ENCODE data around the gene CHST14. TPM values are rescaled to one million over a fixed set of nuclear protein-coding genes. Genes with fewer than 3 reads are reported as not detected.

The CHST14 gene
- total RNA-seq, 1 experiment from 2014 or later = 14.3 TPM

DNA sequence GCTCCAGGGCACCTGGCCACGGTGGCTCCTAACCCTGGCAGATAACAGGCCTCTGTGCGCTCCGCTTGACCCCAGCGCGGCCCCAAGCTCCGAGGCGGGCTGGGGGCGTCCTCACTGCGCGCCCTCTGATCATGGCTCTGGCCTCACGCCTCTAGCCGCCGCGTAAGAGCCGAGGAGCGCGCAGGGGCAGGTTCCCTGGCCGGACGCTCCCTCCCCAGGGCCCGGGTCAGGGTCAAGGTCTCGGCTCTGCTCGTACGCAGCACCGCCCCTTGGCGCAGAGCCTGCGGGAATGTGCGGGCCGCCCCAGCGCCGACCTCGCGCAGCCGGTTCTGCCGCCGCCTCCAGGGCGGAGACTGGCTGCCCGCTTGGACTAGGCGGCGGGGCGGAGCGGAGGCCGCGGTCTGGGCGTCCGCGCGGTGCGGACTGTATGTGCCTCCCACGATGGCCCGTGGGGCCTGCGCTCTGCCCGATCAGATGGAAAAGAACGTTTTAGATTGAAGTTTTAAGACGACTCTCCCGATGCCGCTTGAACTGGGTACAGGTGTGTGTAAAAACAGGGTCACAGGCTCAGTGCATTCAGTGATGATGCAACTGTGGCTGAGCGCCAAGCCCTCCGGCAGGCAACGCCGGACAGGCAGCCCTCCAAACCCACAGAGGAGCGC is 40.8 kb downstream of the CHST14 start:
- POLR2A ChIA-PET (ENCODE audit: low non-redundant PET) = no interaction called here

GRCh38 chr15:40512440-40512839 is 41.7 kb downstream of the CHST14 start:
- peaks cover 8% of the 10 kb centered on the region for H3K27me3 ChIP-seq (replicated peaks; ENCODE audit: insufficient read depth, low read depth, low read length, poor library complexity)
- no peaks in the 10 kb centered on the region for H3K4me1 ChIP-seq (ENCODE audit: insufficient read depth, low read length, poor library complexity, severe bottlenecking)
- DNase-seq (ENCODE audit: low spot score) = no peak
- no peak overlapping the region for H3K4me3 ChIP-seq (ENCODE audit: low read depth, low read length, poor library complexity, severe bottlenecking)
- H3K9me3 ChIP-seq (ENCODE audit: low read depth, low read length, poor library complexity, severe bottlenecking) = no peaks in the 10 kb centered on the region
- H3K36me3 ChIP-seq (ENCODE audit: insufficient read depth, low read length, poor library complexity, severe bottlenecking) = no peaks in the 10 kb centered on the region
- no peak overlapping the region for H3K27ac ChIP-seq (ENCODE audit: low read depth, low read length, poor library complexity, severe bottlenecking)
- intact Hi-C loops (cut with micrococcal nuclease; ENCODE audit: unreplicated experiment) = loop anchor here (10.0 kb wide), 1 partner anchor 168 kb away; the partner anchor contains the start of gene CCDC9B
- ChIA-PET CTCF (interaction anchor here (0.6 kb wide), 1 partner anchor 121 kb away, joined by 5 read pairs; no protein-coding TSS in a partner anchor), POLR2A (ENCODE audit: low non-redundant PET) (no interaction called here)
- BruUV-seq (replicated peaks) = no TSS peak
- no peak for TF ChIP-seq EZH2 (IDR thresholded peaks at IDR 0.05; ENCODE audit: borderline replicate concordance, low read depth, low read length, poor library complexity, severe bottlenecking)
- TF ChIP-seq, protein P1, sequence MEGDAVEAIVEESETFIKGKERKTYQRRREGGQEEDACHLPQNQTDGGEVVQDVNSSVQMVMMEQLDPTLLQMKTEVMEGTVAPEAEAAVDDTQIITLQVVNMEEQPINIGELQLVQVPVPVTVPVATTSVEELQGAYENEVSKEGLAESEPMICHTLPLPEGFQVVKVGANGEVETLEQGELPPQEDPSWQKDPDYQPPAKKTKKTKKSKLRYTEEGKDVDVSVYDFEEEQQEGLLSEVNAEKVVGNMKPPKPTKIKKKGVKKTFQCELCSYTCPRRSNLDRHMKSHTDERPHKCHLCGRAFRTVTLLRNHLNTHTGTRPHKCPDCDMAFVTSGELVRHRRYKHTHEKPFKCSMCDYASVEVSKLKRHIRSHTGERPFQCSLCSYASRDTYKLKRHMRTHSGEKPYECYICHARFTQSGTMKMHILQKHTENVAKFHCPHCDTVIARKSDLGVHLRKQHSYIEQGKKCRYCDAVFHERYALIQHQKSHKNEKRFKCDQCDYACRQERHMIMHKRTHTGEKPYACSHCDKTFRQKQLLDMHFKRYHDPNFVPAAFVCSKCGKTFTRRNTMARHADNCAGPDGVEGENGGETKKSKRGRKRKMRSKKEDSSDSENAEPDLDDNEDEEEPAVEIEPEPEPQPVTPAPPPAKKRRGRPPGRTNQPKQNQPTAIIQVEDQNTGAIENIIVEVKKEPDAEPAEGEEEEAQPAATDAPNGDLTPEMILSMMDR (conservative IDR thresholded peaks at IDR 0.05; ENCODE audit: low read depth, low read length) = no peak

More for the DNA sequence above, 40.8 kb downstream of the CHST14 start:
- intact Hi-C loops (cut with micrococcal nuclease; ENCODE audit: unreplicated experiment) = loop anchor here (10.0 kb wide), 1 partner anchor 167 kb away; the partner anchor contains the start of gene CCDC9B
- peak overlapping the region; percentile 36 for H3K4me3 ChIP-seq (ENCODE audit: low read depth, low read length, poor library complexity, severe bottlenecking)
- DNase-seq (ENCODE audit: low spot score) = no peak
- H3K27me3 ChIP-seq (replicated peaks; ENCODE audit: insufficient read depth, low read depth, low read length, poor library complexity) = peaks cover 8% of the 10 kb centered on the region
- BruUV-seq (replicated peaks) = no TSS peak
- H3K36me3 ChIP-seq (ENCODE audit: insufficient read depth, low read length, poor library complexity, severe bottlenecking) = no peaks in the 10 kb centered on the region
- no peaks in the 10 kb centered on the region for H3K9me3 ChIP-seq (ENCODE audit: low read depth, low read length, poor library complexity, severe bottlenecking)
- H3K4me1 ChIP-seq (ENCODE audit: insufficient read depth, low read length, poor library complexity, severe bottlenecking) = no peaks in the 10 kb centered on the region
- CTCF ChIA-PET = interaction anchor here (0.6 kb wide), 1 partner anchor 122 kb away, joined by 5 read pairs; no protein-coding TSS in a partner anchor
- H3K27ac ChIP-seq (ENCODE audit: low read depth, low read length, poor library complexity, severe bottlenecking) = no peak overlapping the region
- peak; percentile 29 for TF ChIP-seq EZH2 (IDR thresholded peaks at IDR 0.05; ENCODE audit: borderline replicate concordance, low read depth, low read length, poor library complexity, severe bottlenecking)
- TF ChIP-seq, protein P1 (conservative IDR thresholded peaks at IDR 0.05; ENCODE audit: low read depth, low read length) = no peak

DNA sequence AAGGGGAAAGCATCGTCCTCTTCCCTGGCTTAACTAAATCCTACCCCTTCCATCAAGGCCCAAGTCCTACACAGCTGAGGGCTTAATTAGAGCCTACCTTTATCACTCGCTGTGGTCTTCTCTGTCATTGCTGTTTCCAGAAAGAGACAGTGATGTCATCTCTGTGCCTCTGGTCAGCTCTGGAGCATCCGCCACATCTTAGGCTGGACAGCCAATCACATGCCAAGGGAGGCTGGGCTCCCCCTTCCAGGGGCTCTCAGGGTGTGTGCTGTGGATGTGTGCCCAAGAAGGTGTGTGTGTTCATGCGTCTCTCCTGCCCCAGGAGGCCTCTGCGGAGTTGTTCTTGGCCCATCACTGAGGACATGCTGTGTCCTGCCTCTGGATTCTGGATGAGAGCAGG is 42.8 kb downstream of the CHST14 start:
- intact Hi-C loops (cut with micrococcal nuclease; ENCODE audit: unreplicated experiment) = loop anchor here (10.0 kb wide), 1 partner anchor 169 kb away; the partner anchor contains the start of gene CCDC9B
- H3K4me3 ChIP-seq (ENCODE audit: low read depth, low read length, poor library complexity, severe bottlenecking) = no peak overlapping the region
- H3K27ac ChIP-seq (ENCODE audit: low read depth, low read length, poor library complexity, severe bottlenecking) = no peak overlapping the region
- no peaks in the 10 kb centered on the region for H3K36me3 ChIP-seq (ENCODE audit: insufficient read depth, low read length, poor library complexity, severe bottlenecking)
- POLR2A ChIA-PET (ENCODE audit: low non-redundant PET) = no interaction called here
- CTCF ChIA-PET = no interaction called here
- BruUV-seq (replicated peaks) = no TSS peak
- TF ChIP-seq EZH2 (IDR thresholded peaks at IDR 0.05; ENCODE audit: borderline replicate concordance, low read depth, low read length, poor library complexity, severe bottlenecking) = no peak
- TF ChIP-seq, protein P1 (conservative IDR thresholded peaks at IDR 0.05; ENCODE audit: low read depth, low read length) = no peak
- no peaks in the 10 kb centered on the region for H3K4me1 ChIP-seq (ENCODE audit: insufficient read depth, low read length, poor library complexity, severe bottlenecking)
- no peaks in the 10 kb centered on the region for H3K9me3 ChIP-seq (ENCODE audit: low read depth, low read length, poor library complexity, severe bottlenecking)
- H3K27me3 ChIP-seq (replicated peaks; ENCODE audit: insufficient read depth, low read depth, low read length, poor library complexity) = peaks cover 8% of the 10 kb centered on the region
- DNase-seq (ENCODE audit: low spot score) = no peak
